HAP-1 (cell line): ENCODE results near the gene ARRDC1.
"Not testable (repeated sequence)": the region's sequence is repeated elsewhere in the genome, so short reads cannot be mapped to it uniquely, and the experiment has no call there.

Source experiments
- DNase-seq, 2 experiments: peaks; one replicate each; pipeline ENCODE4 v3.0.0-alpha.2; 2016 to 2020; ENCODE audit warnings: low spot score in 2 of 2
- H3K27me3 ChIP-seq: fragments of 250-450 bp; sonication (Bioruptor Pico); 2 replicates; pipeline ENCODE4 v1.5.1; 2020; ENCODE audit warnings: low read depth, mild to moderate bottlenecking, moderate library complexity
- H3K36me3 ChIP-seq: fragments of 250-450 bp; sonication (Bioruptor Pico); replicated peaks from 2 replicates; pipeline ENCODE4 v1.5.1; 2020; ENCODE audit warnings: mild to moderate bottlenecking
- H3K4me1 ChIP-seq: fragments of 250-450 bp; sonication (Bioruptor Pico); 2 replicates; pipeline ENCODE4 v1.5.1; 2020; ENCODE audit warnings: mild to moderate bottlenecking
- H3K4me3 ChIP-seq: fragments of 250-450 bp; sonication (Bioruptor Pico); 2 replicates; pipeline ENCODE4 v1.5.1; 2020; ENCODE audit warnings: mild to moderate bottlenecking, moderate library complexity
- H3K9me3 ChIP-seq: fragments of 250-450 bp; sonication (Bioruptor Pico); 2 replicates; pipeline ENCODE4 v1.5.1; 2020; ENCODE audit warnings: mild to moderate bottlenecking, moderate library complexity
- in situ Hi-C: fragments of 300-500 bp; cut with MboI; formaldehyde crosslinking; loops from 3 replicates; pipeline ENCODE4 v1.14.3; 2020; ENCODE audit warnings: low sequenced_read_pairs, inconsistent platforms, mixed read lengths

ARRDC1 gene

GRCh38 chr9:137605121-137606004 lies at the start of gene ARRDC1:
Gene ARRDC1 (plus strand): TSS chr9:137605686. CDS start chr9:137605718, 32 bp downstream.
- in situ Hi-C loops, result no loop called here
- peak within 1 kb of the TSS; percentile 43 for H3K4me3 ChIP-seq
- H3K4me1 ChIP-seq, result peaks cover 10% of the 10 kb centered on the region
- no peaks in the 10 kb centered on the region for H3K9me3 ChIP-seq
- no peaks in the 10 kb centered on the region for H3K27me3 ChIP-seq
- DNase-seq, result peak; percentile 89 to 95
- no peaks in the 10 kb centered on the region for H3K36me3 ChIP-seq

- H3K27me3 ChIP-seq, result no peaks in the 10 kb centered on the region
- DNase-seq, result no peak
- peaks cover 55% of the 10 kb centered on the region for H3K36me3 ChIP-seq
- H3K9me3 ChIP-seq, result no peaks in the 10 kb centered on the region
- in situ Hi-C loops, result no loop called here
- no peak overlapping the region for H3K4me3 ChIP-seq
- peaks cover 4% of the 10 kb centered on the region for H3K4me1 ChIP-seq
Measured at GRCh38 chr9:137556069-137556838, 49.2 kb upstream of the ARRDC1 start.

GRCh38 chr9:137558127-137558526 lies 47.4 kb upstream of the ARRDC1 start:
- in situ Hi-C loops, result no loop called here
- peaks cover 68% of the 10 kb centered on the region for H3K36me3 ChIP-seq

GRCh38 chr9:137564134-137564533 lies 41.4 kb upstream of the ARRDC1 start:
- Histone ChIP-seq H3K27me3 (no peaks in the 10 kb centered on the region), H3K36me3 (peaks cover 38% of the 10 kb centered on the region), H3K4me3 (no peak overlapping the region), H3K4me1 (no peaks in the 10 kb centered on the region), H3K9me3 (no peaks in the 10 kb centered on the region)
- in situ Hi-C loops, result no loop called here
- no peak for DNase-seq

More at GRCh38 chr9:137558127-137558526, 47.4 kb upstream of the ARRDC1 start:
- DNase-seq, result no peak
- no peaks in the 10 kb centered on the region for H3K27me3 ChIP-seq
- no peaks in the 10 kb centered on the region for H3K4me1 ChIP-seq
- H3K9me3 ChIP-seq, result no peaks in the 10 kb centered on the region
- H3K4me3 ChIP-seq, result no peak overlapping the region

- in situ Hi-C loops, result no loop called here
- DNase-seq, result no peak
- Histone ChIP-seq H3K36me3 (peaks cover 36% of the 10 kb centered on the region), H3K4me3 (no peak overlapping the region), H3K9me3 (no peaks in the 10 kb centered on the region), H3K27me3 (no peaks in the 10 kb centered on the region), H3K4me1 (no peaks in the 10 kb centered on the region)
Measured at GRCh38 chr9:137564817-137565411, 40.6 kb upstream of the ARRDC1 start.

- H3K4me3 ChIP-seq, H3K4me1 ChIP-seq, DNase-seq, H3K9me3 ChIP-seq, in situ Hi-C loops, H3K27me3 ChIP-seq: not testable (repeated sequence)
- H3K36me3 ChIP-seq, result peaks cover 39% of the 10 kb centered on the region
Measured at GRCh38 chr9:137568445-137568844, 37.0 kb upstream of the ARRDC1 start.

- Histone ChIP-seq H3K9me3 (no peaks in the 10 kb centered on the region), H3K36me3 (peaks cover 37% of the 10 kb centered on the region), H3K4me3 (no peak overlapping the region), H3K4me1 (no peaks in the 10 kb centered on the region), H3K27me3 (no peaks in the 10 kb centered on the region)
- no peak for DNase-seq
- in situ Hi-C loops, result no loop called here
Measured at GRCh38 chr9:137569609-137570203, 35.8 kb upstream of the ARRDC1 start.

GRCh38 chr9:137570566-137570965 lies 34.9 kb upstream of the ARRDC1 start:
- Histone ChIP-seq H3K27me3 (no peaks in the 10 kb centered on the region), H3K4me3 (no peak overlapping the region), H3K4me1 (no peaks in the 10 kb centered on the region), H3K9me3 (no peaks in the 10 kb centered on the region), H3K36me3 (peaks cover 44% of the 10 kb centered on the region)
- in situ Hi-C loops, result no loop called here
- DNase-seq, result no peak

- Histone ChIP-seq H3K36me3 (peaks cover 65% of the 10 kb centered on the region), H3K27me3 (no peaks in the 10 kb centered on the region), H3K9me3 (no peaks in the 10 kb centered on the region), H3K4me3 (no peak overlapping the region), H3K4me1 (peaks cover 7% of the 10 kb centered on the region; the same call in 1 of the 2 replicates)
- in situ Hi-C loops, result no loop called here
- DNase-seq, result no peak
Measured at GRCh38 chr9:137574192-137574591, 31.3 kb upstream of the ARRDC1 start.

- H3K36me3 ChIP-seq, result peaks cover 69% of the 10 kb centered on the region
- H3K4me3 ChIP-seq, result no peak overlapping the region
- no peak for DNase-seq
- in situ Hi-C loops, result no loop called here
- no peaks in the 10 kb centered on the region for H3K9me3 ChIP-seq
- peaks cover 7% of the 10 kb centered on the region; the same call in 1 of the 2 replicates for H3K4me1 ChIP-seq
- H3K27me3 ChIP-seq, result no peaks in the 10 kb centered on the region
Measured at GRCh38 chr9:137575364-137575715, 30.1 kb upstream of the ARRDC1 start.

GRCh38 chr9:137575716-137576411 lies 29.6 kb upstream of the ARRDC1 start:
- in situ Hi-C loops, result no loop called here
- no peak overlapping the region for H3K4me3 ChIP-seq

GRCh38 chr9:137578518-137579258 lies 26.8 kb upstream of the ARRDC1 start, which contains the start of gene DPH7:
Gene DPH7 (minus strand): TSS chr9:137578925. CDS start chr9:137578777, 148 bp downstream.
- H3K36me3 ChIP-seq, result peaks cover 76% of the 10 kb centered on the region
- in situ Hi-C loops, result no loop called here
- H3K4me1 ChIP-seq, result peaks cover 7% of the 10 kb centered on the region; the same call in 1 of the 2 replicates

More at GRCh38 chr9:137575716-137576411, 29.6 kb upstream of the ARRDC1 start:
- Histone ChIP-seq H3K4me1 (peaks cover 7% of the 10 kb centered on the region; the same call in 1 of the 2 replicates), H3K9me3 (no peaks in the 10 kb centered on the region), H3K36me3 (peaks cover 69% of the 10 kb centered on the region), H3K27me3 (no peaks in the 10 kb centered on the region)
- no peak for DNase-seq

More at GRCh38 chr9:137578518-137579258, 26.8 kb upstream of the ARRDC1 start, which contains the start of gene DPH7:
- DNase-seq, result peak; percentile 90 to 97
- no peaks in the 10 kb centered on the region for H3K27me3 ChIP-seq
- no peaks in the 10 kb centered on the region for H3K9me3 ChIP-seq
- H3K4me3 ChIP-seq, result peak within 1 kb of the TSS; percentile 89
